ENCODE data around the gene MYH7. TPM values are rescaled to one million over a fixed set of nuclear protein-coding genes. Genes with fewer than 3 reads are reported as not detected.
"Not testable (repeated sequence)": the region's sequence is repeated elsewhere in the genome, so short reads cannot be mapped to it uniquely, and the experiment has no call there.

Gene MYH7
- total and polyA plus RNA-seq, 7 experiments from 2014 or later, result not detected

- Mint-ChIP-seq H3K4me3 (no peak overlapping the region), H3K36me3 (no peaks in the 10 kb centered on the region), H3K9me3 (no peaks in the 10 kb centered on the region), H3K4me1 (peaks cover 0 to under 1% (median 0%) of the 10 kb centered on the region in 7 donors), H3K27me3 (peaks cover 0 to 9% (median 0%) of the 10 kb centered on the region in 5 donors), H3K27ac (no peak overlapping the region)
- H3K4me1 ChIP-seq (ENCODE audit: control insufficient read depth in 2 of 2, insufficient read depth in 2 of 2, low read length in 2 of 2), result peaks cover 4 to 9% of the 10 kb centered on the region in 2 donors
- no peak overlapping the region for H3K4me3 ChIP-seq (ENCODE audit: low read length)
- H3K27ac ChIP-seq (ENCODE audit: low read depth, low read length), result no peak overlapping the region
- H3K36me3 ChIP-seq (ENCODE audit: control insufficient read depth in 2 of 3, insufficient read depth in 3 of 3, low read length in 3 of 3), result no peaks in the 10 kb centered on the region
- no peak for DNase-seq
- intact Hi-C loops (cut with micrococcal nuclease), result loop anchor here in 1 of 2 donors (5.0 to 10.0 kb wide), 2 partner anchors 542 to 1210 kb away; no protein-coding TSS in a partner anchor
- ATAC-seq, result no peak
- no peaks in the 10 kb centered on the region for H3K9me3 ChIP-seq (ENCODE audit: control insufficient read depth in 2 of 3, low read length in 3 of 3)
- CTCF ChIA-PET, result interaction anchor here (0.7 kb wide), 1 partner anchor 18 kb away, joined by 7 read pairs; no protein-coding TSS in a partner anchor
- POLR2A ChIA-PET, result no interaction called here
- no peaks in the 10 kb centered on the region for H3K27me3 ChIP-seq (ENCODE audit: control insufficient read depth in 2 of 2, insufficient read depth in 2 of 2, low read length in 2 of 2)
These were observed 29.8 kb upstream of the MYH7 start for GRCh38 chr14:23465261-23465660.

GRCh38 chr14:23464700-23465099, 29.2 kb upstream of the MYH7 start:
- Mint-ChIP-seq H3K4me3 (no peak overlapping the region), H3K4me1 (no peaks in the 10 kb centered on the region), H3K27me3 (peaks cover 0 to 12% (median 4%) of the 10 kb centered on the region in 5 donors), H3K27ac (no peak overlapping the region), H3K36me3 (no peaks in the 10 kb centered on the region), H3K9me3 (no peaks in the 10 kb centered on the region)
- DNase-seq (no peak), ATAC-seq (no peak)
- Histone ChIP-seq H3K36me3 (ENCODE audit: control insufficient read depth in 2 of 3, insufficient read depth in 3 of 3, low read length in 3 of 3) (no peaks in the 10 kb centered on the region), H3K4me1 (ENCODE audit: control insufficient read depth in 2 of 2, insufficient read depth in 2 of 2, low read length in 2 of 2) (peaks cover 0 to 6% of the 10 kb centered on the region in 2 donors), H3K27ac (ENCODE audit: low read depth, low read length) (no peak overlapping the region), H3K4me3 (ENCODE audit: low read length) (no peak overlapping the region), H3K27me3 (ENCODE audit: control insufficient read depth in 2 of 2, insufficient read depth in 2 of 2, low read length in 2 of 2) (no peaks in the 10 kb centered on the region), H3K9me3 (ENCODE audit: control insufficient read depth in 2 of 3, low read length in 3 of 3) (no peaks in the 10 kb centered on the region)
- intact Hi-C loops (cut with micrococcal nuclease), result loop anchor here in 1 of 2 donors (5.0 to 10.0 kb wide), 2 partner anchors 543 to 1210 kb away; no protein-coding TSS in a partner anchor
- ChIA-PET CTCF (interaction anchor here (0.7 kb wide), 1 partner anchor 75 kb away, joined by 9 read pairs; no protein-coding TSS in a partner anchor), POLR2A (no interaction called here)

GRCh38 chr14:23460960-23461359, 25.5 kb upstream of the MYH7 start:
- no peaks in the 10 kb centered on the region for H3K27me3 ChIP-seq (ENCODE audit: control insufficient read depth in 2 of 2, insufficient read depth in 2 of 2, low read length in 2 of 2)
- H3K36me3 ChIP-seq (ENCODE audit: control insufficient read depth in 2 of 3, insufficient read depth in 3 of 3, low read length in 3 of 3), result no peaks in the 10 kb centered on the region
- H3K36me3 Mint-ChIP-seq, result no peaks in the 10 kb centered on the region
- intact Hi-C loops (cut with micrococcal nuclease), result loop anchor here in 1 of 2 donors (10.0 kb wide), 1 partner anchor 1214 kb away; no protein-coding TSS in a partner anchor
- no peak overlapping the region for H3K27ac Mint-ChIP-seq
- H3K4me3 ChIP-seq (ENCODE audit: low read length), result no peak overlapping the region
- peaks cover 10 to 24% (median 11%) of the 10 kb centered on the region in 5 donors for H3K27me3 Mint-ChIP-seq
- ATAC-seq (no peak), DNase-seq (no peak)
- H3K4me1 Mint-ChIP-seq, result no peaks in the 10 kb centered on the region
- ChIA-PET POLR2A (no interaction called here), CTCF (interaction anchor here (0.6 kb wide), 1 partner anchor 1632 kb away, joined by 6 read pairs; no protein-coding TSS in a partner anchor)
- H3K9me3 Mint-ChIP-seq, result no peaks in the 10 kb centered on the region
- H3K4me3 Mint-ChIP-seq, result no peak overlapping the region
- H3K27ac ChIP-seq (ENCODE audit: low read depth, low read length), result no peak overlapping the region
- H3K9me3 ChIP-seq (ENCODE audit: control insufficient read depth in 2 of 3, low read length in 3 of 3), result no peaks in the 10 kb centered on the region
- no peaks in the 10 kb centered on the region for H3K4me1 ChIP-seq (ENCODE audit: control insufficient read depth in 2 of 2, insufficient read depth in 2 of 2, low read length in 2 of 2)

GRCh38 chr14:23457587-23458445, 22.4 kb upstream of the MYH7 start:
- ATAC-seq, result no peak
- no peak for DNase-seq
- no peaks in the 10 kb centered on the region for H3K36me3 Mint-ChIP-seq
- H3K4me3 Mint-ChIP-seq, result peak overlapping the region in 1 of 10 donors; percentile 23
- Histone ChIP-seq H3K27ac (ENCODE audit: low read depth, low read length) (no peak overlapping the region), H3K9me3 (ENCODE audit: control insufficient read depth in 2 of 3, low read length in 3 of 3) (no peaks in the 10 kb centered on the region), H3K36me3 (ENCODE audit: control insufficient read depth in 2 of 3, insufficient read depth in 3 of 3, low read length in 3 of 3) (no peaks in the 10 kb centered on the region), H3K4me3 (ENCODE audit: low read length) (no peak overlapping the region), H3K4me1 (ENCODE audit: control insufficient read depth in 2 of 2, insufficient read depth in 2 of 2, low read length in 2 of 2) (no peaks in the 10 kb centered on the region), H3K27me3 (ENCODE audit: control insufficient read depth in 2 of 2, insufficient read depth in 2 of 2, low read length in 2 of 2) (no peaks in the 10 kb centered on the region)
- peaks cover 25 to 42% (median 30%) of the 10 kb centered on the region in 5 donors for H3K27me3 Mint-ChIP-seq
- ChIA-PET CTCF (no interaction called here), POLR2A (no interaction called here)
- intact Hi-C loops (cut with micrococcal nuclease), result no loop called here
- peaks cover 0 to 2% (median 0%) of the 10 kb centered on the region in 7 donors for H3K4me1 Mint-ChIP-seq
- H3K27ac Mint-ChIP-seq, result no peak overlapping the region
- H3K9me3 Mint-ChIP-seq, result no peaks in the 10 kb centered on the region

GRCh38 chr14:23456883-23457586, 21.6 kb upstream of the MYH7 start:
- H3K4me1 Mint-ChIP-seq; H3K27ac ChIP-seq (ENCODE audit: low read depth, low read length); DNase-seq; H3K4me1 ChIP-seq (ENCODE audit: control insufficient read depth in 2 of 2, insufficient read depth in 2 of 2, low read length in 2 of 2); H3K4me3 Mint-ChIP-seq; intact Hi-C loops (cut with micrococcal nuclease); H3K27me3 ChIP-seq (ENCODE audit: control insufficient read depth in 2 of 2, insufficient read depth in 2 of 2, low read length in 2 of 2); POLR2A ChIA-PET; H3K9me3 ChIP-seq (ENCODE audit: control insufficient read depth in 2 of 3, low read length in 3 of 3); H3K36me3 Mint-ChIP-seq; H3K9me3 Mint-ChIP-seq; H3K36me3 ChIP-seq (ENCODE audit: control insufficient read depth in 2 of 3, insufficient read depth in 3 of 3, low read length in 3 of 3); ATAC-seq; H3K4me3 ChIP-seq (ENCODE audit: low read length); H3K27ac Mint-ChIP-seq: not testable (repeated sequence)
- H3K27me3 Mint-ChIP-seq, result peaks cover 29 to 42% (median 34%) of the 10 kb centered on the region in 5 donors
- CTCF ChIA-PET, result interaction anchor here (0.7 kb wide), 1 partner anchor 623 kb away, joined by 3 read pairs; no protein-coding TSS in a partner anchor

GRCh38 chr14:23454445-23454856, 19.0 kb upstream of the MYH7 start:
- Histone ChIP-seq H3K4me1 (ENCODE audit: control insufficient read depth in 2 of 2, insufficient read depth in 2 of 2, low read length in 2 of 2) (no peaks in the 10 kb centered on the region), H3K36me3 (ENCODE audit: control insufficient read depth in 2 of 3, insufficient read depth in 3 of 3, low read length in 3 of 3) (no peaks in the 10 kb centered on the region), H3K9me3 (ENCODE audit: control insufficient read depth in 2 of 3, low read length in 3 of 3) (no peaks in the 10 kb centered on the region), H3K27ac (ENCODE audit: low read depth, low read length) (no peak overlapping the region), H3K4me3 (ENCODE audit: low read length) (no peak overlapping the region), H3K27me3 (ENCODE audit: control insufficient read depth in 2 of 2, insufficient read depth in 2 of 2, low read length in 2 of 2) (no peaks in the 10 kb centered on the region)
- no peak for DNase-seq
- POLR2A ChIA-PET, result no interaction called here
- H3K4me1 Mint-ChIP-seq, result peaks cover 0 to 2% (median 0%) of the 10 kb centered on the region in 7 donors
- H3K4me3 Mint-ChIP-seq, result no peak overlapping the region
- no peak for ATAC-seq
- no peak overlapping the region for H3K27ac Mint-ChIP-seq
- H3K9me3 Mint-ChIP-seq, result no peaks in the 10 kb centered on the region
- CTCF ChIA-PET, result no interaction called here
- H3K27me3 Mint-ChIP-seq, result peaks cover 30 to 48% (median 36%) of the 10 kb centered on the region in 5 donors
- intact Hi-C loops (cut with micrococcal nuclease), result no loop called here
- no peaks in the 10 kb centered on the region for H3K36me3 Mint-ChIP-seq

Data from naive thymus-derived CD4-positive, alpha-beta T cell (primary cell).